ENCODE results near the gene NDST3.

Gene NDST3

GRCh38 chr4:118271788-118272187 is 237.5 kb downstream of the NDST3 start:
- DNase-seq (no peak), ATAC-seq (ENCODE audit: insufficient read depth, low read depth) (no peak)
- TF ChIP-seq, protein P1, sequence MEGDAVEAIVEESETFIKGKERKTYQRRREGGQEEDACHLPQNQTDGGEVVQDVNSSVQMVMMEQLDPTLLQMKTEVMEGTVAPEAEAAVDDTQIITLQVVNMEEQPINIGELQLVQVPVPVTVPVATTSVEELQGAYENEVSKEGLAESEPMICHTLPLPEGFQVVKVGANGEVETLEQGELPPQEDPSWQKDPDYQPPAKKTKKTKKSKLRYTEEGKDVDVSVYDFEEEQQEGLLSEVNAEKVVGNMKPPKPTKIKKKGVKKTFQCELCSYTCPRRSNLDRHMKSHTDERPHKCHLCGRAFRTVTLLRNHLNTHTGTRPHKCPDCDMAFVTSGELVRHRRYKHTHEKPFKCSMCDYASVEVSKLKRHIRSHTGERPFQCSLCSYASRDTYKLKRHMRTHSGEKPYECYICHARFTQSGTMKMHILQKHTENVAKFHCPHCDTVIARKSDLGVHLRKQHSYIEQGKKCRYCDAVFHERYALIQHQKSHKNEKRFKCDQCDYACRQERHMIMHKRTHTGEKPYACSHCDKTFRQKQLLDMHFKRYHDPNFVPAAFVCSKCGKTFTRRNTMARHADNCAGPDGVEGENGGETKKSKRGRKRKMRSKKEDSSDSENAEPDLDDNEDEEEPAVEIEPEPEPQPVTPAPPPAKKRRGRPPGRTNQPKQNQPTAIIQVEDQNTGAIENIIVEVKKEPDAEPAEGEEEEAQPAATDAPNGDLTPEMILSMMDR (IDR thresholded peaks at IDR 0.05; ENCODE audit: borderline replicate concordance, extremely low read depth, low read length, poor library complexity, severe bottlenecking): no peak
- no peak for TF ChIP-seq EZH2 (IDR thresholded peaks at IDR 0.05; ENCODE audit: borderline replicate concordance, low read depth, low read length, severe bottlenecking)
- no peak overlapping the region for H3K9ac ChIP-seq (ENCODE audit: low read depth, low read length)
- H3K4me2 ChIP-seq (ENCODE audit: insufficient read depth, low read length): no peak overlapping the region
- no peaks in the 10 kb centered on the region for H4K20me1 ChIP-seq (ENCODE audit: insufficient read depth, low read length)
- H3K4me1 ChIP-seq (ENCODE audit: insufficient read depth, low read length): no peaks in the 10 kb centered on the region
- H3K4me3 ChIP-seq (ENCODE audit: low read depth in 1 of 2, low read length in 2 of 2): no peak overlapping the region
- no peak overlapping the region for H3K27ac ChIP-seq (ENCODE audit: low read length)
- no peaks in the 10 kb centered on the region for H3K27me3 ChIP-seq (ENCODE audit: insufficient read depth, low read length, poor library complexity)
- no peaks in the 10 kb centered on the region for H3K9me3 ChIP-seq (ENCODE audit: insufficient read depth, low read length, severe bottlenecking)
- H3K79me2 ChIP-seq (ENCODE audit: insufficient read depth, low read length): no peaks in the 10 kb centered on the region
- H3K36me3 ChIP-seq (ENCODE audit: insufficient read depth, low read length): no peaks in the 10 kb centered on the region
- H2AFZ ChIP-seq (ENCODE audit: low read depth, low read length): no peak overlapping the region

- H2AFZ ChIP-seq (ENCODE audit: low read depth, low read length): no peak overlapping the region
- peaks cover 4% of the 10 kb centered on the region for H3K79me2 ChIP-seq (ENCODE audit: insufficient read depth, low read length)
- no peak overlapping the region for H3K9ac ChIP-seq (ENCODE audit: low read depth, low read length)
- no peaks in the 10 kb centered on the region for H3K36me3 ChIP-seq (ENCODE audit: insufficient read depth, low read length)
- H3K4me2 ChIP-seq (ENCODE audit: insufficient read depth, low read length): no peak overlapping the region
- no peaks in the 10 kb centered on the region for H3K9me3 ChIP-seq (ENCODE audit: insufficient read depth, low read length, severe bottlenecking)
- no peaks in the 10 kb centered on the region for H4K20me1 ChIP-seq (ENCODE audit: insufficient read depth, low read length)
- peaks cover 11% of the 10 kb centered on the region for H3K4me1 ChIP-seq (ENCODE audit: insufficient read depth, low read length)
- no peak for DNase-seq
- TF ChIP-seq, protein P1 (IDR thresholded peaks at IDR 0.05; ENCODE audit: borderline replicate concordance, extremely low read depth, low read length, poor library complexity, severe bottlenecking): no peak
- no peak overlapping the region for H3K4me3 ChIP-seq (ENCODE audit: low read depth in 1 of 2, low read length in 2 of 2)
- H3K27ac ChIP-seq (ENCODE audit: low read length): no peak overlapping the region
- no peaks in the 10 kb centered on the region for H3K27me3 ChIP-seq (ENCODE audit: insufficient read depth, low read length, poor library complexity)
- no peak for ATAC-seq (ENCODE audit: insufficient read depth, low read depth)
These were observed 239.4 kb downstream of the NDST3 start for GRCh38 chr4:118273642-118274041.

- Histone ChIP-seq H3K4me2 (ENCODE audit: insufficient read depth, low read length) (no peak overlapping the region), H4K20me1 (ENCODE audit: insufficient read depth, low read length) (peaks cover 7% of the 10 kb centered on the region; the same call in 1 of the 2 replicates), H2AFZ (ENCODE audit: low read depth, low read length) (no peak overlapping the region), H3K36me3 (ENCODE audit: insufficient read depth, low read length) (peaks cover 28% of the 10 kb centered on the region), H3K4me1 (ENCODE audit: insufficient read depth, low read length) (peaks cover 32% of the 10 kb centered on the region), H3K4me3 (ENCODE audit: low read depth in 1 of 2, low read length in 2 of 2) (no peak overlapping the region), H3K9me3 (ENCODE audit: insufficient read depth, low read length, severe bottlenecking) (no peaks in the 10 kb centered on the region), H3K9ac (ENCODE audit: low read depth, low read length) (no peak overlapping the region), H3K79me2 (ENCODE audit: insufficient read depth, low read length) (peaks cover 24% of the 10 kb centered on the region), H3K27ac (ENCODE audit: low read length) (no peak overlapping the region), H3K27me3 (ENCODE audit: insufficient read depth, low read length, poor library complexity) (no peaks in the 10 kb centered on the region)
- ATAC-seq (ENCODE audit: insufficient read depth, low read depth) (no peak), DNase-seq (no peak)
- TF ChIP-seq, protein P1 (IDR thresholded peaks at IDR 0.05; ENCODE audit: borderline replicate concordance, extremely low read depth, low read length, poor library complexity, severe bottlenecking): no peak
- TF ChIP-seq EZH2 (IDR thresholded peaks at IDR 0.05; ENCODE audit: borderline replicate concordance, low read depth, low read length, severe bottlenecking): no peak
These were observed 242.3 kb downstream of the NDST3 start for GRCh38 chr4:118276580-118276979.

DNA sequence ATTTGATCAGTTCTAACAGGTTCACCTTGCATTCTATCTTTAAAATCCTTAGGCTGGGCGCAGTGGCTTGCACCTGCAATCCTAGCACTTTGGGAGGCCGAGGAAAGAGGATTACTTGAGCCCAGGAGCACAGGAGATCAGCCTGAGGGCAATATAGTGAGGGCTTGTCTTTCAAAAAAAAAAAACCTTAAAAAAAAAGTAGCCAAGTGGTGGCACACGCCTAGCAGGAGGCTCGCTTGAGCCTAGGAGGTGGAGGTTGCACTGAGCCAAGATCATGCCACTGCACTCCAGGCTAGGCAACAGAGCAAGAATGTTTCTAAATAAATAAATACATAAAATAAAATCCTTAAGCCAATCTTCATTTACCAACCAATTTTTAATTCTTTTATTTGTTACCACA is 243.0 kb downstream of the NDST3 start:
- H3K4me1 ChIP-seq (ENCODE audit: insufficient read depth, low read length): peaks cover 32% of the 10 kb centered on the region
- H2AFZ ChIP-seq (ENCODE audit: low read depth, low read length): no peak overlapping the region
- H3K27me3 ChIP-seq (ENCODE audit: insufficient read depth, low read length, poor library complexity): no peaks in the 10 kb centered on the region
- H3K27ac ChIP-seq (ENCODE audit: low read length): no peak overlapping the region
- H3K9me3 ChIP-seq (ENCODE audit: insufficient read depth, low read length, severe bottlenecking): no peaks in the 10 kb centered on the region
- no peak overlapping the region for H3K4me3 ChIP-seq (ENCODE audit: low read depth in 1 of 2, low read length in 2 of 2)
- DNase-seq (no peak), ATAC-seq (ENCODE audit: insufficient read depth, low read depth) (no peak)
- H4K20me1 ChIP-seq (ENCODE audit: insufficient read depth, low read length): peaks cover 7% of the 10 kb centered on the region; the same call in 1 of the 2 replicates
- H3K36me3 ChIP-seq (ENCODE audit: insufficient read depth, low read length): peaks cover 33% of the 10 kb centered on the region
- H3K4me2 ChIP-seq (ENCODE audit: insufficient read depth, low read length): 0 out of 2 replicates have a peak overlapping the region, but pooled peaks have one; percentile 73
- no peak overlapping the region for H3K9ac ChIP-seq (ENCODE audit: low read depth, low read length)
- TF ChIP-seq EZH2 (IDR thresholded peaks at IDR 0.05; ENCODE audit: borderline replicate concordance, low read depth, low read length, severe bottlenecking): no peak
- TF ChIP-seq, protein P1 (IDR thresholded peaks at IDR 0.05; ENCODE audit: borderline replicate concordance, extremely low read depth, low read length, poor library complexity, severe bottlenecking): no peak
- peaks cover 24% of the 10 kb centered on the region for H3K79me2 ChIP-seq (ENCODE audit: insufficient read depth, low read length)

All from DND-41 (cell line).